OCI-LY1 (cell line): ENCODE data around the gene KCNIP4.

Experiments
- CTCF ChIP-seq: fragments of 200-600 bp; sonication (generic), shearing (Covaris generic); IDR thresholded peaks from 2 replicates; pipeline ENCODE4 v1.5.1; 2017; ENCODE audit warnings: mild to moderate bottlenecking, antibody characterized with exemption, low read length, moderate library complexity, mixed read lengths
- EZH2 ChIP-seq: fragments of 200-600 bp; sonication (generic), shearing (Covaris generic); IDR thresholded peaks from 2 replicates; pipeline ENCODE4 v1.8.0; 2017; ENCODE audit warnings: borderline replicate concordance, mixed run types, mild to moderate bottlenecking, antibody characterized with exemption, low read length, moderate library complexity, mixed read lengths

DNA sequence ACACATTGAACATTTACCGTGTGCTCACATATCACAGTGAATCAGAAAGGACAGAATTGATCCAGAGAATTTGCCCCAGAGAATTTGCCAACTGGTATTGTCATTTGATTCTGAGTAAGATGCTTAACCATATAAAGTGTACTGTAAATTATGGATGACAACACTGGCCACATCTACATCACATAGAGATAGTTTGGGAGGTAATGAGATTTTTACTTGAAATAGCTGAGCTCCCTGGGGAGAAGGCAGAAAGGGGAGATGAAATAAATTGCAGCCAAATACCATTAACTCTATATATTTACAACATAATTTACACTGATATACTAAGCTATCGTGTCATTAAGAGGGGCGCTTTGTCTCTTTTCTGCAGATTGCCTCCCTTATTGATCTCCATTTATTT lies 564.0 kb downstream of the KCNIP4 start:
- TF ChIP-seq CTCF, result no peak
- TF ChIP-seq EZH2, result no peak
